H1 (cell line): Measurements from ENCODE around the gene GRIK4. TPM values are rescaled to one million over a fixed set of nuclear protein-coding genes. Genes with fewer than 3 reads are reported as not detected.

Experiments
- CTCF ChIA-PET: fragments of 300-600 bp; sonication (Branson Sonifier 250); formaldehyde crosslinking; loops from one replicate; lab custom pipeline; 2021; ENCODE audit not compliant: partially characterized antibody; lab: Charles Lee
- POLR2A ChIA-PET: fragments of 300-600 bp; sonication (Branson Sonifier 250); formaldehyde crosslinking; loops from one replicate; lab custom pipeline; 2021; ENCODE audit warnings: inconsistent platforms; ENCODE audit not compliant: partially characterized antibody; lab: Charles Lee
- DNase-seq, 2 experiments: peaks; one replicate each; pipeline versions ENCODE4 v3.0.0 to v3.0.0-alpha.2; 2010 to 2022; ENCODE audit warnings: low spot score in 2 of 2, low read depth in 1 of 2, mixed read lengths in 1 of 2
- FAIRE-seq: peaks from 2 replicates; lab custom pipeline; 2011; peaks lifted over from hg19 to GRCh38; lab: Jason Lieb, UNC
- H2AFZ ChIP-seq: 2 replicates; pipeline ENCODE4 v1.8.1; 2012; ENCODE audit warnings: low read length, inconsistent platforms
- H2AK5ac ChIP-seq: 2 replicates; pipeline ENCODE4 v1.6.1; 2013; ENCODE audit warnings: low read depth, low read length
- H2BK120ac ChIP-seq: replicated peaks from 2 replicates; pipeline ENCODE3; 2013; ENCODE audit warnings: low read depth, low read length, inconsistent platforms
- H2BK12ac ChIP-seq: 2 replicates; pipeline ENCODE4 v1.6.1; 2013; ENCODE audit warnings: low read depth, low read length
- H2BK15ac ChIP-seq: 2 replicates; pipeline ENCODE4 v1.6.1; 2013; ENCODE audit warnings: low read length
- H2BK20ac ChIP-seq: 2 replicates; pipeline ENCODE4 v1.6.1; 2013; ENCODE audit warnings: low read length
- H2BK5ac ChIP-seq: 2 replicates; pipeline ENCODE4 v1.6.1; 2013; ENCODE audit warnings: low read depth, low read length
- H3K14ac ChIP-seq: 2 replicates; pipeline ENCODE4 v1.6.1; 2013; ENCODE audit warnings: inconsistent platforms; ENCODE audit not compliant: insufficient read length
- H3K18ac ChIP-seq: 2 replicates; pipeline ENCODE4 v1.6.1; 2013; ENCODE audit warnings: low read length; ENCODE audit errors: extremely low read depth
- H3K23ac ChIP-seq: 2 replicates; pipeline ENCODE4 v1.6.1; 2013; ENCODE audit warnings: inconsistent platforms; ENCODE audit not compliant: insufficient read length
- H3K23me2 ChIP-seq: 2 replicates; pipeline ENCODE4 v1.6.1; 2013; ENCODE audit warnings: low read depth, low read length
- H3K27ac ChIP-seq: 2 replicates; pipeline ENCODE4 v1.6.1; 2011; ENCODE audit warnings: low read depth, low read length, inconsistent platforms
- H3K27me3 ChIP-seq, 4 experiments: replicated peaks in 1 of 4; 1 replicate in 1 of 4; 2 replicates in 3 of 4; pipeline versions ENCODE4 v1.6.1 to v1.8.1; 2011 to 2013; ENCODE audit warnings: low read length in 3 of 4, mild to moderate bottlenecking in 3 of 4, inconsistent platforms in 2 of 4, mixed read lengths in 2 of 4, moderate library complexity in 1 of 4; ENCODE audit not compliant: control insufficient read depth in 3 of 4, insufficient read depth in 3 of 4; ENCODE audit errors: extremely low read depth in 1 of 4
- H3K36me3 ChIP-seq, 4 experiments: 2 replicates each; pipeline versions ENCODE4 v1.6.1 to v1.8.1; 2011 to 2013; ENCODE audit warnings: mild to moderate bottlenecking in 4 of 4, low read length in 3 of 4, moderate library complexity in 2 of 4, control low read depth in 1 of 4, inconsistent platforms in 1 of 4; ENCODE audit not compliant: insufficient read depth in 4 of 4, control insufficient read depth in 2 of 4
- H3K4ac ChIP-seq: replicated peaks from 2 replicates; pipeline ENCODE3; 2013; ENCODE audit warnings: low read length, low read depth, mixed read lengths, inconsistent platforms; ENCODE audit not compliant: insufficient read length
- H3K4me1 ChIP-seq, 4 experiments: replicated peaks in 1 of 4; 1 replicate in 1 of 4; 2 replicates in 3 of 4; pipeline versions ENCODE4 v1.6.1 to v1.8.1; 2011 to 2013; ENCODE audit warnings: low read length in 3 of 4, inconsistent platforms in 2 of 4, mixed read lengths in 1 of 4; ENCODE audit not compliant: insufficient read depth in 4 of 4, control insufficient read depth in 3 of 4
- H3K4me2 ChIP-seq, 2 experiments: 2 replicates each; pipeline versions ENCODE4 v1.6.1 to v1.8.1; 2011 to 2013; ENCODE audit warnings: low read depth in 2 of 2, low read length in 2 of 2, control low read depth in 1 of 2, inconsistent platforms in 1 of 2, mild to moderate bottlenecking in 1 of 2; ENCODE audit not compliant: insufficient read depth in 1 of 2
- H3K4me3 ChIP-seq, 4 experiments: fragments of 200-600, 300-600 bp in 1 of 4; sonication (generic), shearing (Covaris generic), sonication (Bioruptor Twin) in 1 of 4; 2 replicates each; pipeline versions ENCODE4 v1.5.1 to v1.8.1; 2011 to 2016; ENCODE audit warnings: low read length in 4 of 4, low read depth in 3 of 4, control low read depth in 2 of 4, inconsistent platforms in 2 of 4, mild to moderate bottlenecking in 2 of 4, mixed read lengths in 1 of 4, moderate library complexity in 1 of 4; ENCODE audit not compliant: insufficient read depth in 2 of 4; ENCODE audit errors: extremely low read depth in 1 of 4
- H3K56ac ChIP-seq: replicated peaks from 2 replicates; pipeline ENCODE3; 2013; ENCODE audit warnings: low read depth, mild to moderate bottlenecking, mixed read lengths, low read length, inconsistent platforms; ENCODE audit not compliant: insufficient read length
- H3K79me1 ChIP-seq: 2 replicates; pipeline ENCODE4 v1.6.1; 2013; ENCODE audit warnings: low read depth, low read length, control low read depth
- H3K79me2 ChIP-seq, 2 experiments: 2 replicates each; pipeline versions ENCODE4 v1.6.1 to v1.8.1; 2012 to 2013; ENCODE audit warnings: low read length in 2 of 2, mild to moderate bottlenecking in 2 of 2, inconsistent platforms in 1 of 2; ENCODE audit not compliant: insufficient read depth in 2 of 2, control insufficient read depth in 1 of 2
- H3K9ac ChIP-seq, 4 experiments: replicated peaks in 1 of 4; 1 replicate in 1 of 4; 2 replicates in 3 of 4; pipeline versions ENCODE4 v1.6.1 to v1.8.1; 2011 to 2013; ENCODE audit warnings: low read depth in 3 of 4, low read length in 3 of 4, control low read depth in 2 of 4, mild to moderate bottlenecking in 2 of 4, moderate library complexity in 2 of 4, inconsistent platforms in 1 of 4; ENCODE audit errors: extremely low read depth in 1 of 4
- H3K9me3 ChIP-seq, 2 experiments: 2 replicates each; pipeline versions ENCODE4 v1.6.1 to v1.8.1; 2012 to 2013; ENCODE audit warnings: mild to moderate bottlenecking in 2 of 2, moderate library complexity in 2 of 2, control low read depth in 1 of 2, inconsistent platforms in 1 of 2, low read depth in 1 of 2, low read length in 1 of 2, mixed read lengths in 1 of 2; ENCODE audit not compliant: insufficient read depth in 2 of 2
- H4K20me1 ChIP-seq, 2 experiments: replicated peaks in 1 of 2; 2 replicates each; pipeline versions ENCODE3 to v1.8.1; 2011 to 2013; ENCODE audit warnings: inconsistent platforms in 2 of 2, low read length in 2 of 2, mild to moderate bottlenecking in 1 of 2; ENCODE audit not compliant: insufficient read depth in 2 of 2, control insufficient read depth in 1 of 2
- H4K5ac ChIP-seq: 2 replicates; pipeline ENCODE4 v1.6.1; 2013; ENCODE audit warnings: low read length, low read depth, mixed read lengths, inconsistent platforms; ENCODE audit not compliant: insufficient read length
- H4K8ac ChIP-seq: 2 replicates; pipeline ENCODE4 v1.8.0; 2013; ENCODE audit warnings: mild to moderate bottlenecking, moderate library complexity, low read length, inconsistent platforms; ENCODE audit not compliant: insufficient read depth; ENCODE audit errors: extremely low read depth
- H4K91ac ChIP-seq: replicated peaks from 2 replicates; pipeline ENCODE3; 2013; ENCODE audit warnings: low read length, mixed read lengths, inconsistent platforms; ENCODE audit not compliant: insufficient read length
- CTBP2 ChIP-seq: IDR thresholded peaks from 2 replicates; pipeline ENCODE4 v1.7.0; 2011; ENCODE audit warnings: borderline replicate concordance, mild to moderate bottlenecking, moderate library complexity, mixed read lengths, low read length; ENCODE audit not compliant: insufficient read depth, insufficient read length
- EZH2 ChIP-seq: fragments of 200-600 bp; sonication (generic); IDR thresholded peaks from 2 replicates; pipeline ENCODE4 v1.7.1; 2012; ENCODE audit warnings: low read depth, mild to moderate bottlenecking, moderate library complexity, low read length, inconsistent platforms; ENCODE audit not compliant: severe bottlenecking
- JUND ChIP-seq: IDR thresholded peaks from 2 replicates; pipeline ENCODE4 v1.6.1; 2011; ENCODE audit warnings: mild to moderate bottlenecking, improper control_type of control experiment, low read length
- NRF1 ChIP-seq: IDR thresholded peaks from 2 replicates; pipeline ENCODE4 v1.6.1; 2011; ENCODE audit warnings: mild to moderate bottlenecking, low read depth, low read length, improper control_type of control experiment
- RXRA ChIP-seq: IDR thresholded peaks from 2 replicates; pipeline ENCODE4 v1.6.1; 2011; ENCODE audit warnings: low read depth, mild to moderate bottlenecking, low read length, moderate library complexity; ENCODE audit not compliant: insufficient read depth
- SIRT6 ChIP-seq: IDR thresholded peaks from one replicate; pipeline ENCODE4 v1.7.1; 2012; ENCODE audit warnings: low read length, inconsistent platforms
- SUZ12 ChIP-seq: fragments of 200-600 bp; sonication (generic); IDR thresholded peaks from 2 replicates; pipeline ENCODE4 v1.6.1; 2012; ENCODE audit warnings: mild to moderate bottlenecking, inconsistent platforms, low read length, moderate library complexity, mixed read lengths
- TAF7 ChIP-seq: optimal IDR thresholded peaks from 2 replicates; pipeline ENCODE3; 2011; ENCODE audit warnings: low read depth, mild to moderate bottlenecking, inconsistent platforms, low read length, moderate library complexity, borderline replicate concordance
- TBP ChIP-seq: IDR thresholded peaks from 2 replicates; pipeline ENCODE4 v1.6.1; 2011; ENCODE audit warnings: low read depth, low read length, improper control_type of control experiment
- WGBS, 2 experiments: shearing (Covaris generic) in 1 of 2; methylation state at CpG; one replicate each; pipeline versions ENCODE4 v1.1.6 to v1.1.7; 2013 to 2015; ENCODE audit warnings: low lambda C conversion rate in 2 of 2, mixed read lengths in 2 of 2, inconsistent platforms in 1 of 2, low coverage in 1 of 2, missing lambda C conversion rate in 1 of 2; ENCODE audit not compliant: insufficient replicate concordance in 2 of 2, insufficient coverage in 1 of 2, insufficient read length in 1 of 2; ENCODE audit errors: extremely low coverage in 1 of 2, missing lambda C conversion rate in 1 of 2; 5-methylcytosine and 5-hydroxymethylcytosine counted together
- polyA plus RNA-seq, 7 experiments: library from polyadenylated mRNA; depleted of rRNA in 3 of 7; stranded (reverse) in 5 of 7; unstranded in 2 of 7; fragments of >200 nt in 5 of 7; fragments of 200-250 nt in 2 of 7; gene quantifications; 1 replicate in 5 of 7; 2 replicates in 1 of 7; 4 replicates in 1 of 7; pipeline versions ENCODE4 v1.2.1 to v1.2.3, GENCODE V29; 2011 to 2013; ENCODE audit warnings: missing spikeins in 2 of 7, mixed read lengths in 2 of 7
- total RNA-seq: library from RNA; stranded (reverse); fragmentation: NEBNext Ultra II Directional; extraction: Animal tissue kit (Norgen Biotek cat#: 25700); gene quantifications from 2 replicates; pipeline ENCODE4 v1.2.1, GENCODE V29; 2021

The GRIK4 gene
- total and polyA plus RNA-seq, 2 of the 8 experiments (the other 6 are each of a cell fraction or from before 2014, with no cell fraction given) = 1.2 to 2.9 TPM

- ChIA-PET CTCF (interaction anchor here (0.6 to 5.0 kb wide), 31 partner anchors 8 to 438 kb away, joined by 3 to 98 read pairs (median 4); no protein-coding TSS in a partner anchor), POLR2A (interaction anchor here (0.6 kb wide), 1 partner anchor 266 kb away, joined by 3 read pairs; no protein-coding TSS in a partner anchor)
- Histone ChIP-seq H4K8ac (no peak overlapping the region; the same call in 1 of the 2 replicates), H3K79me1 (no peaks in the 10 kb centered on the region), H3K4me3 (no peak overlapping the region), H3K4ac (no peak overlapping the region), H2BK20ac (no peak overlapping the region), H3K14ac (no peak overlapping the region), H4K91ac (no peak overlapping the region), H3K79me2 (no peaks in the 10 kb centered on the region), H3K56ac (no peak overlapping the region), H4K20me1 (peaks cover 0 to 2% of the 10 kb centered on the region in 2 experiments), H2BK15ac (no peak overlapping the region), H3K27me3 (no peaks in the 10 kb centered on the region), H3K23ac (no peak overlapping the region), H2BK120ac (no peak overlapping the region), H2AK5ac (no peak overlapping the region), H3K27ac (no peak overlapping the region), H3K36me3 (no peaks in the 10 kb centered on the region), H3K9me3 (no peaks in the 10 kb centered on the region), H2BK5ac (no peak overlapping the region), H4K5ac (no peak overlapping the region), H2BK12ac (no peak overlapping the region), H3K23me2 (no peaks in the 10 kb centered on the region), H3K18ac (no peak overlapping the region), H3K4me1 (peaks cover 3 to 7% (median 5%) of the 10 kb centered on the region in 4 experiments; a peak in 5 of 7 replicates), H3K9ac (no peak overlapping the region), H3K4me2 (no peak overlapping the region), H2AFZ (no peak overlapping the region)
- FAIRE-seq (no peak), DNase-seq (no peak)
- TF ChIP-seq JUND (no peak), RXRA (no peak), CTBP2 (no peak), SUZ12 (no peak), NRF1 (no peak), TBP (no peak), TAF7 (no peak), SIRT6 (no peak), EZH2 (no peak)
- WGBS, 2 experiments = 92% methylated on average over 14 of the region's 14 CpGs; no CpG with 5 or more reads in 1 of the 2 experiments
Observed at GRCh38 chr11:120667281-120667680, 155.7 kb downstream of the GRIK4 start.
